ENCODE measurements around the gene CMTM7. TPM values are rescaled to one million over a fixed set of nuclear protein-coding genes. Genes with fewer than 3 reads are reported as not detected.
A peak's percentile ranks its signal among the peaks of the same experiment; 100 is the strongest.

Gene CMTM7
- total and polyA plus RNA-seq, 2 of the 8 experiments (the other 6 are each of a cell fraction or from before 2014, with no cell fraction given): 33.3 to 65.8 TPM

DNA sequence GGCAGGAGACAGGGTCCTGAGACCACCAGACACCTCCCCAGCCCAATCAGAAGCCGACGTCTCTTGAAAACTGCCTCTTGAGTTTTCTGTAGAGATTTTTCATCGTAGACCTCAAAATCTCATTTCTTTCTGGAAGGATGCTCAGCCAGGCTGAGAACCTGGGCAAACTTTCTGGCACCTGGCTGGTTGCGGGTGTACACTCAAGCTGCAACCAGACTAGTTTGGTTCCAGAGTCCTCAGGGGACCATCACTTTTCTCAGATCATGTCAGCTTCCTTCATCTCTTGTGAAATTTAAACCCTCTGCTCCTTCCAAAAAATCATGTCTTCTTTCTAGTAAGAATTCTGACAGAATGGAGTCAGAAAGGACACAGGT, 45.1 kb downstream of the CMTM7 start:
- no peak overlapping the region for H4K5ac ChIP-seq (ENCODE audit: insufficient read length, low read depth, low read length)
- no peak overlapping the region for H2BK20ac ChIP-seq (ENCODE audit: low read length)
- no peak overlapping the region for H3K9ac ChIP-seq (replicated peaks in 1 of 4; ENCODE audit: extremely low read depth in 1 of 4, low read depth in 3 of 4, low read length in 3 of 4)
- ChIA-PET POLR2A (ENCODE audit: partially characterized antibody) (no interaction called here), CTCF (ENCODE audit: partially characterized antibody) (interaction anchor here (1.0 to 5.8 kb wide), 2 partner anchors 31 to 466 kb away, joined by 3 to 44 read pairs; no protein-coding TSS in a partner anchor)
- TF ChIP-seq SIN3A (conservative IDR thresholded peaks at IDR 0.05 in 1 of 2, IDR thresholded peaks at IDR 0.05 in 1 of 2; ENCODE audit: low read depth in 1 of 2, low read length in 2 of 2): no peak
- no peak for TF ChIP-seq SIX5 (IDR thresholded peaks at IDR 0.05; ENCODE audit: low read depth, low read length)
- no peak for TF ChIP-seq MAFK (IDR thresholded peaks at IDR 0.05; ENCODE audit: low read depth, low read length)
- no peak for TF ChIP-seq CBX8 (IDR thresholded peaks at IDR 0.05; ENCODE audit: borderline replicate concordance, low read depth, low read length)
- no peak for TF ChIP-seq KDM1A (IDR thresholded peaks at IDR 0.05; ENCODE audit: borderline replicate concordance, low read length)
- TF ChIP-seq CHD1 (IDR thresholded peaks at IDR 0.05; ENCODE audit: low read depth, low read length): no peak
- TF ChIP-seq TAF1 (IDR thresholded peaks at IDR 0.05; ENCODE audit: low read depth, low read length): no peak
- no peak for TF ChIP-seq CREB1 (IDR thresholded peaks at IDR 0.05)
- TF ChIP-seq GABPA (IDR thresholded peaks at IDR 0.05; ENCODE audit: borderline replicate concordance, insufficient read depth, low read length): no peak
- no peak for TF ChIP-seq EP300 (IDR thresholded peaks at IDR 0.05; ENCODE audit: borderline replicate concordance in 1 of 2, low read depth in 2 of 2, low read length in 2 of 2)
- TF ChIP-seq, protein P1, sequence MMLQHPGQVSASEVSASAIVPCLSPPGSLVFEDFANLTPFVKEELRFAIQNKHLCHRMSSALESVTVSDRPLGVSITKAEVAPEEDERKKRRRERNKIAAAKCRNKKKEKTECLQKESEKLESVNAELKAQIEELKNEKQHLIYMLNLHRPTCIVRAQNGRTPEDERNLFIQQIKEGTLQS (IDR thresholded peaks at IDR 0.05; ENCODE audit: insufficient read depth, low read depth, low read length): no peak
- TF ChIP-seq SP2 (IDR thresholded peaks at IDR 0.05; ENCODE audit: low read length): no peak
- TF ChIP-seq TAF7 (optimal IDR thresholded peaks at IDR 0.05; ENCODE audit: borderline replicate concordance, low read depth, low read length): no peak
- no peak for TF ChIP-seq YY1 (IDR thresholded peaks at IDR 0.05; ENCODE audit: low read depth, low read length)
- H3K23ac ChIP-seq (ENCODE audit: insufficient read length): no peak overlapping the region
- no peak overlapping the region for H2AFZ ChIP-seq (ENCODE audit: low read length)
- H3K27ac ChIP-seq (ENCODE audit: low read depth, low read length): no peak overlapping the region
- H2BK15ac ChIP-seq (ENCODE audit: low read length): no peak overlapping the region
- H4K8ac ChIP-seq (ENCODE audit: extremely low read depth, insufficient read depth, low read length): no peak overlapping the region
- peaks cover 0 to 5% (median 3%) of the 10 kb centered on the region in 4 experiments; a peak in 2 of 7 replicates for H3K4me1 ChIP-seq (replicated peaks in 1 of 4; ENCODE audit: control insufficient read depth in 3 of 4, insufficient read depth in 4 of 4, low read length in 3 of 4)
- no peak overlapping the region for H3K14ac ChIP-seq (ENCODE audit: insufficient read length)
- no peak overlapping the region for H3K4ac ChIP-seq (replicated peaks; ENCODE audit: insufficient read length, low read depth, low read length)
- FAIRE-seq (no peak), DNase-seq (ENCODE audit: low read depth in 1 of 2, low spot score in 2 of 2) (peak in 1 of 2 experiments; percentile 11)
- H4K91ac ChIP-seq (replicated peaks; ENCODE audit: insufficient read length, low read length): no peak overlapping the region
- no peaks in the 10 kb centered on the region for H3K9me3 ChIP-seq (ENCODE audit: insufficient read depth in 2 of 2, low read depth in 1 of 2, low read length in 1 of 2)
- H3K18ac ChIP-seq (ENCODE audit: extremely low read depth, low read length): no peak overlapping the region
- H3K79me2 ChIP-seq (ENCODE audit: control insufficient read depth in 1 of 2, insufficient read depth in 2 of 2, low read length in 2 of 2): peaks cover 0 to 7% of the 10 kb centered on the region in 2 experiments; a peak in 2 of 4 replicates
- no peak overlapping the region for H3K4me3 ChIP-seq (ENCODE audit: extremely low read depth in 1 of 4, insufficient read depth in 2 of 4, low read depth in 3 of 4, low read length in 4 of 4)
- no peaks in the 10 kb centered on the region for H3K36me3 ChIP-seq (ENCODE audit: control insufficient read depth in 2 of 4, insufficient read depth in 4 of 4, low read length in 3 of 4)
- H3K23me2 ChIP-seq (ENCODE audit: low read depth, low read length): peaks cover 1% of the 10 kb centered on the region; the same call in 1 of the 2 replicates
- no peak overlapping the region for H2BK12ac ChIP-seq (ENCODE audit: low read depth, low read length)
- peaks cover 0 to 3% of the 10 kb centered on the region in 2 experiments for H4K20me1 ChIP-seq (replicated peaks in 1 of 2; ENCODE audit: control insufficient read depth in 1 of 2, insufficient read depth in 2 of 2, low read length in 2 of 2)
- H3K79me1 ChIP-seq (ENCODE audit: low read depth, low read length): peaks cover 5% of the 10 kb centered on the region
- H3K4me2 ChIP-seq (ENCODE audit: insufficient read depth in 1 of 2, low read depth in 2 of 2, low read length in 2 of 2): no peak overlapping the region
- H2BK5ac ChIP-seq (ENCODE audit: low read depth, low read length): no peak overlapping the region
- no peak overlapping the region for H2BK120ac ChIP-seq (replicated peaks; ENCODE audit: low read depth, low read length)
- H3K27me3 ChIP-seq (replicated peaks in 1 of 4; ENCODE audit: control insufficient read depth in 3 of 4, extremely low read depth in 1 of 4, insufficient read depth in 3 of 4, low read length in 3 of 4): no peaks in the 10 kb centered on the region
- H2AK5ac ChIP-seq (ENCODE audit: low read depth, low read length): no peak overlapping the region
- 94% methylated on average over 4 of the region's 4 CpGs; no CpG with 5 or more reads in 1 of the 2 experiments for WGBS, 2 experiments (ENCODE audit: extremely low coverage in 1 of 2, insufficient coverage in 1 of 2, insufficient read length in 1 of 2, insufficient replicate concordance in 2 of 2, low coverage in 1 of 2, low lambda C conversion rate in 2 of 2, missing lambda C conversion rate in 1 of 2)
- H3K56ac ChIP-seq (replicated peaks; ENCODE audit: insufficient read length, low read depth, low read length): no peak overlapping the region
